GM12872 (cell line): ENCODE results near the gene RXRG.

Experiments
- CTCF ChIP-seq: IDR thresholded peaks from 3 replicates; pipeline ENCODE4 v1.5.1; 2011; ENCODE audit warnings: low read depth, mild to moderate bottlenecking, low read length, moderate library complexity; ENCODE audit not compliant: insufficient read depth

RXRG gene

DNA sequence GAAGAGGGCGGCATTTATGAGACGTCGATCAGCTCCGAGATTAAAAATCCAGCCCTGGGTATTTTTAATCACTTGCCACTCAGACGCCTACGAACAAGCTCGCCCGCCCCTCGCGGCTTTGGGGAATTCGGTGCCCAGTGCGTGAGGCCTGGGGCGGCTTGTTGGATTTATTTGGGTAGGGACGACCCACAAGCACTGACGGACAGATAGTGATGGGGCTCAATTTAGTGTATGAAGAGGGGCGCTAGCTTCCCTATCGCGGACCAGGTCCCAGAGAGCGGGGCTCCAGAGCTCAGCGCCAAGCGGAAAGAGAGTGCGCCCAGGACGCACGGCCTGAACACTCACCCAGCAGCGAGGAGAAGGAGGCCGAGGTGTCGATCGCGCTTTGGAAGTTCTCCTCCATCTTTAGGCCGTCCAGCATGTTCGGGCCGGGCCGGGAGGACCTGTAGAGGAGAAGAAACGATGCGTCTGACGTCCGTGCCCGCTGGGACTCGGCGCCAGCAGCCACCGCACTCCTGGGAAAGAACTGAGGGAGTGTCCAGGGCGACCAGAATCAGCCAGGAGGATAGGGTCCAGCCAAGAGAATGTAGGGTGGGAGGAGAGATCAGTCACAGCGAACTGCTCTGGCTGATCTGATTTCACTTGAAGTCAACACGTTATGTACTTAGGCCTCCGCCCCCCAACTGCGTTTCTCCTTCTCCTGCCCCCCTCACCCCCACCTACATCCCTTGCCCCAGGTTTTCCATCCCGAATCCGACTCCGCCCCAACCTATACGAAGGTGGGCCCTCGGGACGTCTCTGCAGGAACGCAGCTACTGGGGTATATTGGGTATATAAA lies 89.6 kb downstream of the RXRG start:
- no peak for TF ChIP-seq CTCF

DNA sequence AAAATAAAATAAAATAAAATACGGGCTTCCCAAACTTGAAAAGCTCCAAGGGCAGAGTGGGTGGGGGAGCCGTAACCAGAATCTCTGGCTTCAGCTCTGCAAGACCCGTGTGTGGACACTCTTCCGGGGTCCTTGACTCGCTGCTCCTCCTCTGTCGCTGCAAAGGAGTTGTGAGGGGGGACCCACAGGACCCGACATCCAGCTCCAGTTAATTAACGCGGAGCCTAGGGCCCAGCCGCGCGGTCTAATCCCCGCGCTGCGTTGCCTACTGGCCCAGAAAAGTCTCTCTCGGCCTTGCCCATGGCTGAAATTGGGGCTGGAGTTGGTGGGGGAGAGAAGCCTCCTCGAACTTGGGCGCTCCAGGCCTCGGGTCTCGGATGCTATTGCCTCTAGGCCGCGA lies 90.2 kb downstream of the RXRG start:
- no peak for TF ChIP-seq CTCF

- TF ChIP-seq CTCF = no peak
Observed at GRCh38 chr1:165353731-165354671, 90.9 kb downstream of the RXRG start.

DNA sequence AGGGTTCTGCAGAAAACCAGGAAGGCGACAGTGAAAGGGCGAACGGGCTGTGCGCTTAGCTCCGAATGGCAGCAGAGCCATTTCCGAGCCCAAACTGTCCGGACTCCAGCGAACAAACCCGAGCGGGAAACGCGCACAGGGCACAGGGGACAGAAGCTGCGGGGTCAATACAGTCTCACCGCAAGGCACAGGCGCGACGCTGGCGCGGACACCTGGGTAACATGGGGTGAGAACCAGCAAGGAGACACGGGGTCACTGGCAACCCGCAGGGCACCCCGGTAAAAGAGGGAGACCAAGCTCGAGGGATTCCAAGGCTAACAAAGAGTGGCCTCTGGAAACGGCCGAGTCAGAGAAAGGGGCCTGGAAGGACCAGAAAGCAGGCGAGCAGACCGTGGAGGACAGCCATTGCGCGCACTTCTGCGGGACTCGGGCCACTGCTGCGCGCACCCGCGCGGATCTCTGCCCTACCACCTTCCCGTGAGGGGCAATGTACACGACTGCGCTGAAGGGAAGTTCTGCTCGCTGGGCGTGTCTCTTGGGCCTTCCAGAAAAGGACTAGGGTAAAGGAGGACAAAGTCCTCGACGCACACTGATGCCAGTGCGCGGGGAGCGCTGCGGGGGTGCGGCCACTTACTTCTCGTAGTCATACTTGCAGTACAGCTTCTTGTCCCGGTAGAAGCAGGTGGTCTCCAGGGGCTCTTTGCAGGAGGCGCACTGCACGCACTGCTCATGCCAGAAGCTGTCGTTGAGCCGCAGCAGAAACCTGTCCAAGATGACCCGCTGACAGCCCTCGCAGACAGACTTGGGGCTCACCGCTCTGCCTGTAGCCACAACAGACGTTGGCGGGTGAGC lies 92.3 kb downstream of the RXRG start:
- no peak for TF ChIP-seq CTCF

GRCh38 chr1:165351863-165352441 lies 93.0 kb downstream of the RXRG start:
- TF ChIP-seq CTCF = no peak
